ENCODE results near the gene STK31.

Gene STK31

DNA sequence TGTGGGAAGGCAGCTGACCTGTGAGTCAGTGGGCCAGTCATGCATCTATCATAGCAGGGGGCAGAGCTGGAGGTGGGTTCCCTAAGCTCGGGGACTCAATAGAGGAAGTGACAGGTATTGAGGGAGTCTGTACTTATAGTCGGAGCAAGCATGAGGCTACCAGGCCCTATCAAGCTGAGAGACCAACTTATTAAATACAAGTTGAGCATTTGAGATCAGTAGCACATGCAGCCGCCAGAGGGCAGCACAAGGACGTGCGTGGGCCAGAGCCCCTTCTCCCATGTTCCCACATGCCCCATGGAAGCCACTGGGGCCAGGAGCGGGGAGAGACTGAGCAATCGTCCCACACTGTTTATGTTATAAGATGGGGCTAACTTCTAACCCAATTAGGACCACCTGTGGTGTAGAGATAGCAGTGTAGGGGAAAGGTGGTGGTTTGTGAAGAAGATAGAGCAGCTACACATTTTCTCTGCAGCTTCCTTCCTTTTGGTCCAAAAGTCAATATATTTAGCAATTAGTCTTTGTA lies 13.0 kb upstream of the STK31 start (continued):
- TF ChIP-seq, protein P1, sequence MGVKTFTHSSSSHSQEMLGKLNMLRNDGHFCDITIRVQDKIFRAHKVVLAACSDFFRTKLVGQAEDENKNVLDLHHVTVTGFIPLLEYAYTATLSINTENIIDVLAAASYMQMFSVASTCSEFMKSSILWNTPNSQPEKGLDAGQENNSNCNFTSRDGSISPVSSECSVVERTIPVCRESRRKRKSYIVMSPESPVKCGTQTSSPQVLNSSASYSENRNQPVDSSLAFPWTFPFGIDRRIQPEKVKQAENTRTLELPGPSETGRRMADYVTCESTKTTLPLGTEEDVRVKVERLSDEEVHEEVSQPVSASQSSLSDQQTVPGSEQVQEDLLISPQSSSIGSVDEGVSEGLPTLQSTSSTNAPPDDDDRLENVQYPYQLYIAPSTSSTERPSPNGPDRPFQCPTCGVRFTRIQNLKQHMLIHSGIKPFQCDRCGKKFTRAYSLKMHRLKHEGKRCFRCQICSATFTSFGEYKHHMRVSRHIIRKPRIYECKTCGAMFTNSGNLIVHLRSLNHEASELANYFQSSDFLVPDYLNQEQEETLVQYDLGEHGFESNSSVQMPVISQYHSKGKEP (tag by site-specific recombination; IDR thresholded peaks at IDR 0.05) = no peak
- TF ChIP-seq, protein P2, sequence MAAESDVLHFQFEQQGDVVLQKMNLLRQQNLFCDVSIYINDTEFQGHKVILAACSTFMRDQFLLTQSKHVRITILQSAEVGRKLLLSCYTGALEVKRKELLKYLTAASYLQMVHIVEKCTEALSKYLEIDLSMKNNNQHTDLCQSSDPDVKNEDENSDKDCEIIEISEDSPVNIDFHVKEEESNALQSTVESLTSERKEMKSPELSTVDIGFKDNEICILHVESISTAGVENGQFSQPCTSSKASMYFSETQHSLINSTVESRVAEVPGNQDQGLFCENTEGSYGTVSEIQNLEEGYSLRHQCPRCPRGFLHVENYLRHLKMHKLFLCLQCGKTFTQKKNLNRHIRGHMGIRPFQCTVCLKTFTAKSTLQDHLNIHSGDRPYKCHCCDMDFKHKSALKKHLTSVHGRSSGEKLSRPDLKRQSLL (tag by site-specific recombination; IDR thresholded peaks at IDR 0.05) = no peak
- TF ChIP-seq ZNF670 (tag by site-specific recombination; IDR thresholded peaks at IDR 0.05; ENCODE audit: low read depth) = no peak
- TF ChIP-seq, protein P3, sequence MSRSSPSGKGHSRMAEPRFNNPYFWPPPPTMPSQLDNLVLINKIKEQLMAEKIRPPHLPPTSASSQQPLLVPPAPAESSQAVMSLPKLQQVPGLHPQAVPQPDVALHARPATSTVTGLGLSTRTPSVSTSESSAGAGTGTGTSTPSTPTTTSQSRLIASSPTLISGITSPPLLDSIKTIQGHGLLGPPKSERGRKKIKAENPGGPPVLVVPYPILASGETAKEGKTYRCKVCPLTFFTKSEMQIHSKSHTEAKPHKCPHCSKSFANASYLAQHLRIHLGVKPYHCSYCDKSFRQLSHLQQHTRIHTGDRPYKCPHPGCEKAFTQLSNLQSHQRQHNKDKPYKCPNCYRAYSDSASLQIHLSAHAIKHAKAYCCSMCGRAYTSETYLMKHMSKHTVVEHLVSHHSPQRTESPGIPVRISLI (tag by site-specific recombination; IDR thresholded peaks at IDR 0.05) = no peak
- no peak for TF ChIP-seq PRDM1 (tag by site-specific recombination; IDR thresholded peaks at IDR 0.05)
- TF ChIP-seq, protein P4, sequence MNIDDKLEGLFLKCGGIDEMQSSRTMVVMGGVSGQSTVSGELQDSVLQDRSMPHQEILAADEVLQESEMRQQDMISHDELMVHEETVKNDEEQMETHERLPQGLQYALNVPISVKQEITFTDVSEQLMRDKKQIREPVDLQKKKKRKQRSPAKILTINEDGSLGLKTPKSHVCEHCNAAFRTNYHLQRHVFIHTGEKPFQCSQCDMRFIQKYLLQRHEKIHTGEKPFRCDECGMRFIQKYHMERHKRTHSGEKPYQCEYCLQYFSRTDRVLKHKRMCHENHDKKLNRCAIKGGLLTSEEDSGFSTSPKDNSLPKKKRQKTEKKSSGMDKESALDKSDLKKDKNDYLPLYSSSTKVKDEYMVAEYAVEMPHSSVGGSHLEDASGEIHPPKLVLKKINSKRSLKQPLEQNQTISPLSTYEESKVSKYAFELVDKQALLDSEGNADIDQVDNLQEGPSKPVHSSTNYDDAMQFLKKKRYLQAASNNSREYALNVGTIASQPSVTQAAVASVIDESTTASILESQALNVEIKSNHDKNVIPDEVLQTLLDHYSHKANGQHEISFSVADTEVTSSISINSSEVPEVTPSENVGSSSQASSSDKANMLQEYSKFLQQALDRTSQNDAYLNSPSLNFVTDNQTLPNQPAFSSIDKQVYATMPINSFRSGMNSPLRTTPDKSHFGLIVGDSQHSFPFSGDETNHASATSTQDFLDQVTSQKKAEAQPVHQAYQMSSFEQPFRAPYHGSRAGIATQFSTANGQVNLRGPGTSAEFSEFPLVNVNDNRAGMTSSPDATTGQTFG (tag by site-specific recombination; IDR thresholded peaks at IDR 0.05; ENCODE audit: borderline replicate concordance) = no peak
- peak; percentile 52 for TF ChIP-seq ZIC2 (tag by site-specific recombination; IDR thresholded peaks at IDR 0.05)
- TF ChIP-seq ZNF132 (tag by site-specific recombination; IDR thresholded peaks at IDR 0.05; ENCODE audit: borderline replicate concordance) = no peak
- no peak for TF ChIP-seq ZNF768 (tag by site-specific recombination; IDR thresholded peaks at IDR 0.05)
- TF ChIP-seq ZNF654 (tag by site-specific recombination; IDR thresholded peaks at IDR 0.05; ENCODE audit: low read depth) = peak; percentile 28; the same call in 1 of the 2 replicates
- TF ChIP-seq KLF16 (tag by site-specific recombination; IDR thresholded peaks at IDR 0.05) = no peak
- TF ChIP-seq EGR2 (tag by site-specific recombination; IDR thresholded peaks at IDR 0.05; ENCODE audit: low read depth) = peak; percentile 29; the same call in 1 of the 2 replicates
- no peak for TF ChIP-seq WT1 (tag by site-specific recombination; IDR thresholded peaks at IDR 0.05)
- no peak for TF ChIP-seq ZNF585B (tag by site-specific recombination; IDR thresholded peaks at IDR 0.05)
- no peak for TF ChIP-seq ZNF404 (tag by site-specific recombination; IDR thresholded peaks at IDR 0.05)
- no peak for TF ChIP-seq ZFP3 (tag by site-specific recombination; IDR thresholded peaks at IDR 0.05; ENCODE audit: low read depth)
- TF ChIP-seq, protein P5, sequence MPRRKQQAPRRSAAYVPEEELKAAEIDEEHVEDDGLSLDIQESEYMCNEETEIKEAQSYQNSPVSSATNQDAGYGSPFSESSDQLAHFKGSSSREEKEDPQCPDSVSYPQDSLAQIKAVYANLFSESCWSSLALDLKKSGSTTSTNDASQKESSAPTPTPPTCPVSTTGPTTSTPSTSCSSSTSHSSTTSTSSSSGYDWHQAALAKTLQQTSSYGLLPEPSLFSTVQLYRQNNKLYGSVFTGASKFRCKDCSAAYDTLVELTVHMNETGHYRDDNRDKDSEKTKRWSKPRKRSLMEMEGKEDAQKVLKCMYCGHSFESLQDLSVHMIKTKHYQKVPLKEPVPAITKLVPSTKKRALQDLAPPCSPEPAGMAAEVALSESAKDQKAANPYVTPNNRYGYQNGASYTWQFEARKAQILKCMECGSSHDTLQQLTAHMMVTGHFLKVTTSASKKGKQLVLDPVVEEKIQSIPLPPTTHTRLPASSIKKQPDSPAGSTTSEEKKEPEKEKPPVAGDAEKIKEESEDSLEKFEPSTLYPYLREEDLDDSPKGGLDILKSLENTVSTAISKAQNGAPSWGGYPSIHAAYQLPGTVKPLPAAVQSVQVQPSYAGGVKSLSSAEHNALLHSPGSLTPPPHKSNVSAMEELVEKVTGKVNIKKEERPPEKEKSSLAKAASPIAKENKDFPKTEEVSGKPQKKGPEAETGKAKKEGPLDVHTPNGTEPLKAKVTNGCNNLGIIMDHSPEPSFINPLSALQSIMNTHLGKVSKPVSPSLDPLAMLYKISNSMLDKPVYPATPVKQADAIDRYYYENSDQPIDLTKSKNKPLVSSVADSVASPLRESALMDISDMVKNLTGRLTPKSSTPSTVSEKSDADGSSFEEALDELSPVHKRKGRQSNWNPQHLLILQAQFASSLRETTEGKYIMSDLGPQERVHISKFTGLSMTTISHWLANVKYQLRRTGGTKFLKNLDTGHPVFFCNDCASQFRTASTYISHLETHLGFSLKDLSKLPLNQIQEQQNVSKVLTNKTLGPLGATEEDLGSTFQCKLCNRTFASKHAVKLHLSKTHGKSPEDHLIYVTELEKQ (tag by site-specific recombination; IDR thresholded peaks at IDR 0.05; ENCODE audit: borderline replicate concordance) = no peak
- TF ChIP-seq ZNF146 (tag by site-specific recombination; IDR thresholded peaks at IDR 0.05) = no peak
- no peak for TF ChIP-seq ZNF292 (tag by site-specific recombination; IDR thresholded peaks at IDR 0.05; ENCODE audit: borderline replicate concordance, low read depth)
- TF ChIP-seq ZNF112 (tag by site-specific recombination; IDR thresholded peaks at IDR 0.05) = no peak
- no peak for TF ChIP-seq YY1 (tag by site-specific recombination; IDR thresholded peaks at IDR 0.05)
- no peak for TF ChIP-seq ZNF610 (tag by site-specific recombination; IDR thresholded peaks at IDR 0.05; ENCODE audit: borderline replicate concordance)
- TF ChIP-seq, protein P6, sequence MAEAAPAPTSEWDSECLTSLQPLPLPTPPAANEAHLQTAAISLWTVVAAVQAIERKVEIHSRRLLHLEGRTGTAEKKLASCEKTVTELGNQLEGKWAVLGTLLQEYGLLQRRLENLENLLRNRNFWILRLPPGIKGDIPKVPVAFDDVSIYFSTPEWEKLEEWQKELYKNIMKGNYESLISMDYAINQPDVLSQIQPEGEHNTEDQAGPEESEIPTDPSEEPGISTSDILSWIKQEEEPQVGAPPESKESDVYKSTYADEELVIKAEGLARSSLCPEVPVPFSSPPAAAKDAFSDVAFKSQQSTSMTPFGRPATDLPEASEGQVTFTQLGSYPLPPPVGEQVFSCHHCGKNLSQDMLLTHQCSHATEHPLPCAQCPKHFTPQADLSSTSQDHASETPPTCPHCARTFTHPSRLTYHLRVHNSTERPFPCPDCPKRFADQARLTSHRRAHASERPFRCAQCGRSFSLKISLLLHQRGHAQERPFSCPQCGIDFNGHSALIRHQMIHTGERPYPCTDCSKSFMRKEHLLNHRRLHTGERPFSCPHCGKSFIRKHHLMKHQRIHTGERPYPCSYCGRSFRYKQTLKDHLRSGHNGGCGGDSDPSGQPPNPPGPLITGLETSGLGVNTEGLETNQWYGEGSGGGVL (tag by site-specific recombination; IDR thresholded peaks at IDR 0.05) = no peak
- TF ChIP-seq, protein P7, sequence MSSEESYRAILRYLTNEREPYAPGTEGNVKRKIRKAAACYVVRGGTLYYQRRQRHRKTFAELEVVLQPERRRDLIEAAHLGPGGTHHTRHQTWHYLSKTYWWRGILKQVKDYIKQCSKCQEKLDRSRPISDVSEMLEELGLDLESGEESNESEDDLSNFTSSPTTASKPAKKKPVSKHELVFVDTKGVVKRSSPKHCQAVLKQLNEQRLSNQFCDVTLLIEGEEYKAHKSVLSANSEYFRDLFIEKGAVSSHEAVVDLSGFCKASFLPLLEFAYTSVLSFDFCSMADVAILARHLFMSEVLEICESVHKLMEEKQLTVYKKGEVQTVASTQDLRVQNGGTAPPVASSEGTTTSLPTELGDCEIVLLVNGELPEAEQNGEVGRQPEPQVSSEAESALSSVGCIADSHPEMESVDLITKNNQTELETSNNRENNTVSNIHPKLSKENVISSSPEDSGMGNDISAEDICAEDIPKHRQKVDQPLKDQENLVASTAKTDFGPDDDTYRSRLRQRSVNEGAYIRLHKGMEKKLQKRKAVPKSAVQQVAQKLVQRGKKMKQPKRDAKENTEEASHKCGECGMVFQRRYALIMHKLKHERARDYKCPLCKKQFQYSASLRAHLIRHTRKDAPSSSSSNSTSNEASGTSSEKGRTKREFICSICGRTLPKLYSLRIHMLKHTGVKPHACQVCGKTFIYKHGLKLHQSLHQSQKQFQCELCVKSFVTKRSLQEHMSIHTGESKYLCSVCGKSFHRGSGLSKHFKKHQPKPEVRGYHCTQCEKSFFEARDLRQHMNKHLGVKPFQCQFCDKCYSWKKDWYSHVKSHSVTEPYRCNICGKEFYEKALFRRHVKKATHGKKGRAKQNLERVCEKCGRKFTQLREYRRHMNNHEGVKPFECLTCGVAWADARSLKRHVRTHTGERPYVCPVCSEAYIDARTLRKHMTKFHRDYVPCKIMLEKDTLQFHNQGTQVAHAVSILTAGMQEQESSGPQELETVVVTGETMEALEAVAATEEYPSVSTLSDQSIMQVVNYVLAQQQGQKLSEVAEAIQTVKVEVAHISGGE (tag by site-specific recombination; conservative IDR thresholded peaks at IDR 0.05; ENCODE audit: low read depth) = no peak
- TF ChIP-seq ZNF501 (tag by site-specific recombination; IDR thresholded peaks at IDR 0.05) = peak; percentile 29; the same call in 1 of the 2 replicates

All from HEK293 (cell line).